Mucosa of descending colon (tissue), 3 donors: ENCODE data around the gene LAMA5. TPM values are rescaled to one million over a fixed set of nuclear protein-coding genes. Genes with fewer than 3 reads are reported as not detected.

Experiments used
- ATAC-seq: fragments of 200-7000 bp; cut with Tn5 transposase; one replicate; pipeline ENCODE4 v1.9.1; 2020; ENCODE audit warnings: mild to moderate bottlenecking, moderate library complexity
- DNase-seq, 3 donors: peaks; one replicate each; pipeline ENCODE4 v3.0.0-alpha.2; 2020
- H3K36me3 ChIP-seq: fragments of 200-600 bp; one replicate; pipeline ENCODE4 v1.8.0; 2021; ENCODE audit warnings: low read depth, mild to moderate bottlenecking
- H3K4me1 ChIP-seq: fragments of 200-600 bp; one replicate; pipeline ENCODE4 v1.8.0; 2021; ENCODE audit warnings: low read depth, mild to moderate bottlenecking
- H3K4me3 ChIP-seq: fragments of 200-600 bp; one replicate; pipeline ENCODE4 v1.8.0; 2021; ENCODE audit warnings: mild to moderate bottlenecking
- H3K9me3 ChIP-seq: fragments of 200-600 bp; one replicate; pipeline ENCODE4 v1.8.0; 2021; ENCODE audit warnings: mild to moderate bottlenecking
- intact Hi-C, 2 donors: fragments of 100-400 bp; cut with DNase I in 1 of 2; cut with micrococcal nuclease in 1 of 2; formaldehyde crosslinking; loops; one replicate each; pipeline versions ENCODE4 v1.11.0 to v1.11.1; 2022; cut with DNase I, micrococcal nuclease
- total RNA-seq, 3 donors: library from RNA; stranded (reverse); fragmentation: NEBNext Ultra II Directional in 2 of 3; extraction: Animal tissue kit (Norgen Biotek cat#: 25700) in 2 of 3; gene quantifications; one replicate each; pipeline versions ENCODE4 v1.2.1 to v1.2.4, GENCODE V29; 2021 to 2023
- TF ChIP-seq, protein P1 (sequence below): fragments of 200-600 bp; IDR thresholded peaks from one replicate; pipeline ENCODE4 v1.8.0; 2022; ENCODE audit warnings: antibody characterized with exemption, mild to moderate bottlenecking
- donor health status: DM: no; HTN: no; CAD: no; lungs with moderate emphysema.
- donor health status: DM: no; HTN: no; CAD: no.
- donor health status: DM: no; HTN: yes; CAD: no.

Gene LAMA5
- total RNA-seq, 3 donors from 2014 or later = 21.8 to 335 (median 40.7) TPM

DNA sequence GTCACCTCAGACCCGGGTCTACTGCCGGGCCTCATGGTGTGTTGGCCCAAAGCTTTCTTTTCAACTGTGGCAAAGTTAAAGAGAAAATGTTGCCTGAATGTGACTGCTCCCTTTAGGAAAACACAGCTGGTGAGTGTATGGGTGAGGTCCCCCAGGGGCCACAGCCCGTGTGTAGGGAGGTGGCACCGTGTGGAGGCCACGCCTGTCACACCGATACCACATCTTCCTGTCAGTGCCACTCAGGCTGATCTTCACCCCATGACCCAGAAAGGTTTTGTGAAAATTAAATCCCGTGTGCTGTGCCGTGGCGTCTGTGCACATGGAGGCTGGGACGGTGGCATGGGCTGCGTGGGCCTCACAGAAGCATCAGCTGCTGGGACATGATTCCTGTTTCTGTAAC, 75.0 kb downstream of the LAMA5 start:
- DNase-seq (peak in 1 of 3 donors; percentile 36), ATAC-seq (peak; percentile 46)
- Histone ChIP-seq H3K36me3 (peaks cover 14% of the 10 kb centered on the region), H3K4me3 (no peak overlapping the region), H3K4me1 (no peaks in the 10 kb centered on the region), H3K9me3 (no peaks in the 10 kb centered on the region)
- TF ChIP-seq, protein P1, sequence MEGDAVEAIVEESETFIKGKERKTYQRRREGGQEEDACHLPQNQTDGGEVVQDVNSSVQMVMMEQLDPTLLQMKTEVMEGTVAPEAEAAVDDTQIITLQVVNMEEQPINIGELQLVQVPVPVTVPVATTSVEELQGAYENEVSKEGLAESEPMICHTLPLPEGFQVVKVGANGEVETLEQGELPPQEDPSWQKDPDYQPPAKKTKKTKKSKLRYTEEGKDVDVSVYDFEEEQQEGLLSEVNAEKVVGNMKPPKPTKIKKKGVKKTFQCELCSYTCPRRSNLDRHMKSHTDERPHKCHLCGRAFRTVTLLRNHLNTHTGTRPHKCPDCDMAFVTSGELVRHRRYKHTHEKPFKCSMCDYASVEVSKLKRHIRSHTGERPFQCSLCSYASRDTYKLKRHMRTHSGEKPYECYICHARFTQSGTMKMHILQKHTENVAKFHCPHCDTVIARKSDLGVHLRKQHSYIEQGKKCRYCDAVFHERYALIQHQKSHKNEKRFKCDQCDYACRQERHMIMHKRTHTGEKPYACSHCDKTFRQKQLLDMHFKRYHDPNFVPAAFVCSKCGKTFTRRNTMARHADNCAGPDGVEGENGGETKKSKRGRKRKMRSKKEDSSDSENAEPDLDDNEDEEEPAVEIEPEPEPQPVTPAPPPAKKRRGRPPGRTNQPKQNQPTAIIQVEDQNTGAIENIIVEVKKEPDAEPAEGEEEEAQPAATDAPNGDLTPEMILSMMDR = no peak
- intact Hi-C loops = no loop called here

DNA sequence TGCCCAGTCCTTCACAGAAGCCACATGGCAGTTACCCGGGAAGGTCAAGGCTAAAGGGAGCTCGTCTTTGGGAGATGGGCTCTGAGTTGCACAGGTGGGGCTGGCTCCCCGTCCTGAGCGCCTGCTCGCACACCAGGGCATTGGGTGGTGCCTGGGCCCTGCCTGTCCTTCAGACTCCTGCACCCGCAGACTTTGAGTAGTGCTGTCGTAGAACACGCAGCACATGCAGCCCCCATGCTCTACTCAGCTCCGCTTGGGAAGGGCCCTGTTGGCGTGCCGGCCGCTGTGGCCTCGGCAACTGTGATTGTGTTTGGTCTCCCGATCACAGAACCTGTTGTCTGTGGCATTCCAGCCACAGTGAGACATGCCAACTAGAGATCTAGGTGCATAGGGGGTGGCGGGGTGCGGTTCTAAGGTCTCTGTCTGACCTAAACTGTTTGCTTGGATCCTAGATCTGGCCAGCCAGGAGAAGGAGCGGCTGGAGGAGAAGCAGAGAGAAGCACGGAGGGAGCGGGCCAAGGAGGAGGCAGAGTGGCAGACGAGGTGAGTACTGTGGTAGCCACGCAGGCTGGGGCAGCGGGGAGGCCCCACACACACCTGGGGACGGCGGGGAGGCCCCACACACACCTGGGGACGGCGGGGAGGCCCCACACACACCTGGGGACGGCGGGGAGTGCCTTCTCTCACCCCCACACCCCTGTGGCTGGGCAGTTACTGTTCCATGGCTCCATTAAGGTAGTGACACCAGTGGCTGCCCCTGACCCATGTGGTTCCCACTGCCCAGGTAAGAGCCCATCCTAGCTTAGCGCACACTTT, 75.7 kb downstream of the LAMA5 start:
- intact Hi-C loops = no loop called here
- Histone ChIP-seq H3K9me3 (no peaks in the 10 kb centered on the region), H3K36me3 (peaks cover 20% of the 10 kb centered on the region), H3K4me1 (no peaks in the 10 kb centered on the region), H3K4me3 (no peak overlapping the region)
- DNase-seq = peak in 1 of 3 donors; percentile 42
- TF ChIP-seq, protein P1 = no peak
- ATAC-seq = peak; percentile 11

GRCh38 chr20:62289898-62290297, 77.2 kb downstream of the LAMA5 start:
- ATAC-seq (no peak), DNase-seq (no peak)
- TF ChIP-seq, protein P1 = no peak
- Histone ChIP-seq H3K4me1 (no peaks in the 10 kb centered on the region), H3K4me3 (no peak overlapping the region), H3K9me3 (no peaks in the 10 kb centered on the region), H3K36me3 (peaks cover 15% of the 10 kb centered on the region)
- intact Hi-C loops = no loop called here

- no peak overlapping the region for H3K4me3 ChIP-seq
- peaks cover 19% of the 10 kb centered on the region for H3K36me3 ChIP-seq
- TF ChIP-seq, protein P1 = no peak
- H3K9me3 ChIP-seq = no peaks in the 10 kb centered on the region
- intact Hi-C loops = no loop called here
- ATAC-seq (no peak), DNase-seq (no peak)
- no peaks in the 10 kb centered on the region for H3K4me1 ChIP-seq
Observed at GRCh38 chr20:62289131-62289530, 78.0 kb downstream of the LAMA5 start.

DNA sequence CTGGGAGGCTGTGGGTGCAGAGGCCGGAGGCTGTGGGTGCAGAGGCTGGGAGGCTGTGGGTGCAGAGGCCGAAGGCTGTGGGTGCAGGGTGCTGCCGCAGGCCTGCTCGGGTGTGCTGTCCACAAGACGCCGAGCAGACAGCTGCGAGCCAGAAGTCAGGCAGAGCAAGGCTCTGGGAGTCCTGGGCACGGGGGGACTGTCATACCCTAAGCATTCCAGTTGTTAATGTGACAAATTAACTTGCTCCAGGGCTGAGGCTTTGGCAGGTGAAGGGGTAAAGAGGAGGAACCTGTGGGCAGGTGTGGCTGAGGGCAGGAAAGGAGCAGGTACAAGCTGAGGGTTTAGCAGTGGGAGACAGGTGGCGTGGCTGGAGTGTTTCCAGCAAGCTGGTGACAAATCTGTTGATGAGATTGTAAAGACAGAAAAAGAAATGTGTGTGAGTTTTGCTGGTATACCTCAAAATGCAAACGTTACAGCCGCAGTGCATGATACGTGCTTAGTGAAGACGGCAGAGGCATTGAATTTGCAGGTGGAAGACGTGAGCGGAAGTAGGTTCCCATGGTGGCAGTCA, 78.5 kb downstream of the LAMA5 start:
- Histone ChIP-seq H3K9me3 (no peaks in the 10 kb centered on the region), H3K4me3 (no peak overlapping the region), H3K4me1 (no peaks in the 10 kb centered on the region), H3K36me3 (peaks cover 18% of the 10 kb centered on the region)
- ATAC-seq (no peak), DNase-seq (no peak)
- TF ChIP-seq, protein P1 = no peak
- intact Hi-C loops = no loop called here
